ENCODE data around the gene CCDC13. TPM values are rescaled to one million over a fixed set of nuclear protein-coding genes. Genes with fewer than 3 reads are reported as not detected.

Gene CCDC13
- total RNA-seq, 4 donors from 2014 or later: 2.9 to 6.6 (median 3.3) TPM; not detected in 1

Small RNAs within 50 kb of the gene (small RNA-seq; reads per million reads assigned to genes)
- not detected for gene CCDC13

Other genes starting within 250 kb of the CCDC13 start
- 10 to 100 TPM; 45.6 to 64.3 (median 53.1) TPM for gene SEC22C, start 191.3 kb downstream of the CCDC13 start, total RNA-seq
- gene SS18L2, start 182.4 kb downstream of the CCDC13 start, total RNA-seq: 10 to 100 TPM in 3 of 4 donors, 1 to 10 TPM in 1; 5.7 to 41.7 (median 22.2) TPM
- 100 to 1,000 TPM; 130 to 244 (median 148) TPM for gene NKTR, start 172.6 kb downstream of the CCDC13 start, total RNA-seq
- 10 to 100 TPM; 24.1 to 47.3 (median 32.7) TPM for gene ZBTB47, start 119.6 kb downstream of the CCDC13 start, total RNA-seq
- not detected for gene KLHL40, start 87.7 kb downstream of the CCDC13 start, total RNA-seq
- gene HHATL, start 70.5 kb downstream of the CCDC13 start, total RNA-seq: under 1 TPM in 1 of 4 donors, not detected in 3; 0.17 TPM
- gene HIGD1A, start 31.2 kb upstream of the CCDC13 start, total RNA-seq: 100 to 1,000 TPM; 115 to 236 (median 161) TPM
- gene ACKR2, start 36.2 kb upstream of the CCDC13 start, total RNA-seq: 10 to 100 TPM in 2 of 4 donors, 1 to 10 TPM in 2; 7.3 to 22.7 (median 11.2) TPM
- gene CYP8B1, start 102.6 kb upstream of the CCDC13 start, total RNA-seq: not detected
- 1 to 10 TPM; 4.9 to 9.5 (median 7.9) TPM for gene ZNF662, start 132.9 kb upstream of the CCDC13 start, total RNA-seq
- gene GASK1A, start 206.1 kb upstream of the CCDC13 start, total RNA-seq: 10 to 100 TPM in 2 of 4 donors, 1 to 10 TPM in 2; 3.6 to 16.5 (median 7.9) TPM